Mesenteric fat pad (tissue), 1 donor: Measurements from ENCODE around the gene CALML3. TPM values are rescaled to one million over a fixed set of nuclear protein-coding genes. Genes with fewer than 3 reads are reported as not detected.
A peak's percentile ranks its signal among the peaks of the same experiment; 100 is the strongest.
"Not testable (repeated sequence)": the region's sequence is repeated elsewhere in the genome, so short reads cannot be mapped to it uniquely, and the experiment has no call there.

Source experiments
- DNase-seq: peaks from one replicate; pipeline ENCODE4 v3.0.0-alpha.2; 2020; ENCODE audit warnings: low spot score
- long read RNA-seq: library from polyadenylated mRNA; unstranded; transcript quantifications from one replicate; pipeline ENCODE4 v2.0.0, GENCODE V29; 2020
- total RNA-seq: library from RNA; stranded (reverse); fragmentation: NEBNext Ultra II Directional; extraction: Animal tissue kit (Norgen Biotek cat#: 25700); gene quantifications from one replicate; pipeline ENCODE4 v1.2.1, GENCODE V29; 2021
- donor health status: DM: yes; HTN: yes; CAD: no.

CALML3 gene
- not detected for total RNA-seq
- long read RNA-seq: 0 reads

- peak; percentile 87 for DNase-seq
Observed at GRCh38 chr10:5524641-5525560, at the start of gene CALML3. CALML3 (plus strand) TSS chr10:5524961; CDS start chr10:5525086, 125 bp downstream.

GRCh38 chr10:5475088-5475487 is 49.7 kb upstream of the CALML3 start:
- DNase-seq: not testable (repeated sequence)

- peak; percentile 37 for DNase-seq
Observed at GRCh38 chr10:5475974-5476807, 48.6 kb upstream of the CALML3 start.

GRCh38 chr10:5476918-5477525 is 47.7 kb upstream of the CALML3 start:
- peak; percentile 41 for DNase-seq

- peak; percentile 69 for DNase-seq
Observed at GRCh38 chr10:5477948-5478693, 46.6 kb upstream of the CALML3 start.

GRCh38 chr10:5478694-5479305 is 46.0 kb upstream of the CALML3 start:
- DNase-seq: peak; percentile 72

- DNase-seq: peak; percentile 71
Observed at GRCh38 chr10:5479481-5480161, 45.1 kb upstream of the CALML3 start.

- DNase-seq: peak; percentile 39
Observed at GRCh38 chr10:5480162-5480941, 44.4 kb upstream of the CALML3 start.

GRCh38 chr10:5481121-5481520 is 43.6 kb upstream of the CALML3 start:
- peak; percentile 69 for DNase-seq

GRCh38 chr10:5482016-5482415 is 42.7 kb upstream of the CALML3 start:
- peak; percentile 83 for DNase-seq

- no peak for DNase-seq
Observed at GRCh38 chr10:5484205-5484604, 40.6 kb upstream of the CALML3 start.

GRCh38 chr10:5485290-5485689 is 39.5 kb upstream of the CALML3 start:
- no peak for DNase-seq

GRCh38 chr10:5485948-5486852 is 38.6 kb upstream of the CALML3 start:
- DNase-seq: no peak

GRCh38 chr10:5486853-5487235 is 37.9 kb upstream of the CALML3 start:
- no peak for DNase-seq

GRCh38 chr10:5488272-5489161 is 36.2 kb upstream of the CALML3 start:
- DNase-seq: no peak

- no peak for DNase-seq
Observed at GRCh38 chr10:5490032-5490431, 34.7 kb upstream of the CALML3 start.
